Measurements from ENCODE around the gene TEX50.

DNA sequence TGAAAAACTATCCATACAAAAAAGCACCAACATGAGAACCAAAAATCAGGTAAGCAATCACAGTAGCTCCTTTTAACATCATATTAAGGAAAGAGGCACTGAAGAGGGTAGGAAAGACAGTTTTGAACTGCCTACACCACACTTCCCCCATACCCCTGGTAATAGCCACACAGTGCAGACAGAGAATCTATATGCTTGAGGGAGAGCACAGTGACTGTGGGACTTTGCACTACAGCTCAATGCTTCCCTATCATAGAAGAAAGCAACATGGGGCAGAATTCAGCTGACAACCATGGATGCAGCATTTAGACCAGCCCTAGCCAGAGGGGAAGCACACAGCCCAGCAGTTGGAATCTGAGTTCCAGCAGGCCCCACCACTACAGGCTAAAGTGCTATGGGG is 7.9 kb upstream of the TEX50 start:
- TF ChIP-seq EZH2 (IDR thresholded peaks at IDR 0.05; ENCODE audit: borderline replicate concordance, low read length) = no peak
- TF ChIP-seq, protein P1, sequence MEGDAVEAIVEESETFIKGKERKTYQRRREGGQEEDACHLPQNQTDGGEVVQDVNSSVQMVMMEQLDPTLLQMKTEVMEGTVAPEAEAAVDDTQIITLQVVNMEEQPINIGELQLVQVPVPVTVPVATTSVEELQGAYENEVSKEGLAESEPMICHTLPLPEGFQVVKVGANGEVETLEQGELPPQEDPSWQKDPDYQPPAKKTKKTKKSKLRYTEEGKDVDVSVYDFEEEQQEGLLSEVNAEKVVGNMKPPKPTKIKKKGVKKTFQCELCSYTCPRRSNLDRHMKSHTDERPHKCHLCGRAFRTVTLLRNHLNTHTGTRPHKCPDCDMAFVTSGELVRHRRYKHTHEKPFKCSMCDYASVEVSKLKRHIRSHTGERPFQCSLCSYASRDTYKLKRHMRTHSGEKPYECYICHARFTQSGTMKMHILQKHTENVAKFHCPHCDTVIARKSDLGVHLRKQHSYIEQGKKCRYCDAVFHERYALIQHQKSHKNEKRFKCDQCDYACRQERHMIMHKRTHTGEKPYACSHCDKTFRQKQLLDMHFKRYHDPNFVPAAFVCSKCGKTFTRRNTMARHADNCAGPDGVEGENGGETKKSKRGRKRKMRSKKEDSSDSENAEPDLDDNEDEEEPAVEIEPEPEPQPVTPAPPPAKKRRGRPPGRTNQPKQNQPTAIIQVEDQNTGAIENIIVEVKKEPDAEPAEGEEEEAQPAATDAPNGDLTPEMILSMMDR (conservative IDR thresholded peaks at IDR 0.05 in 1 of 2, IDR thresholded peaks at IDR 0.05 in 1 of 2; ENCODE audit: extremely low read depth in 1 of 2, insufficient read depth in 1 of 2, low read depth in 1 of 2, low read length in 2 of 2) = no peak
